GM12864 (cell line): Measurements from ENCODE around the gene MED9.
A peak's percentile ranks its signal among the peaks of the same experiment; 100 is the strongest.

Experiments
- DNase-seq: peaks from one replicate; pipeline ENCODE4 v3.0.0-alpha.2; 2011; ENCODE audit warnings: low read depth
- H3K4me3 ChIP-seq: 2 replicates; pipeline ENCODE4 v1.5.1; 2011; ENCODE audit warnings: mild to moderate bottlenecking, low read depth, low read length, control low read depth
- TF ChIP-seq, protein P1 (sequence below): IDR thresholded peaks from 2 replicates; pipeline ENCODE4 v1.5.1; 2011; ENCODE audit warnings: low read depth, mild to moderate bottlenecking, moderate library complexity, low read length, control low read depth, inconsistent platforms; ENCODE audit errors: missing control alignments

MED9 gene

GRCh38 chr17:17437461-17437860 is 39.3 kb upstream of the MED9 start:
- TF ChIP-seq, protein P1, sequence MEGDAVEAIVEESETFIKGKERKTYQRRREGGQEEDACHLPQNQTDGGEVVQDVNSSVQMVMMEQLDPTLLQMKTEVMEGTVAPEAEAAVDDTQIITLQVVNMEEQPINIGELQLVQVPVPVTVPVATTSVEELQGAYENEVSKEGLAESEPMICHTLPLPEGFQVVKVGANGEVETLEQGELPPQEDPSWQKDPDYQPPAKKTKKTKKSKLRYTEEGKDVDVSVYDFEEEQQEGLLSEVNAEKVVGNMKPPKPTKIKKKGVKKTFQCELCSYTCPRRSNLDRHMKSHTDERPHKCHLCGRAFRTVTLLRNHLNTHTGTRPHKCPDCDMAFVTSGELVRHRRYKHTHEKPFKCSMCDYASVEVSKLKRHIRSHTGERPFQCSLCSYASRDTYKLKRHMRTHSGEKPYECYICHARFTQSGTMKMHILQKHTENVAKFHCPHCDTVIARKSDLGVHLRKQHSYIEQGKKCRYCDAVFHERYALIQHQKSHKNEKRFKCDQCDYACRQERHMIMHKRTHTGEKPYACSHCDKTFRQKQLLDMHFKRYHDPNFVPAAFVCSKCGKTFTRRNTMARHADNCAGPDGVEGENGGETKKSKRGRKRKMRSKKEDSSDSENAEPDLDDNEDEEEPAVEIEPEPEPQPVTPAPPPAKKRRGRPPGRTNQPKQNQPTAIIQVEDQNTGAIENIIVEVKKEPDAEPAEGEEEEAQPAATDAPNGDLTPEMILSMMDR = no peak
- no peak overlapping the region for H3K4me3 ChIP-seq
- DNase-seq = no peak

- DNase-seq = no peak
- TF ChIP-seq, protein P1 = no peak
- no peak overlapping the region for H3K4me3 ChIP-seq
These were observed 38.9 kb upstream of the MED9 start for GRCh38 chr17:17437893-17438292.

DNA sequence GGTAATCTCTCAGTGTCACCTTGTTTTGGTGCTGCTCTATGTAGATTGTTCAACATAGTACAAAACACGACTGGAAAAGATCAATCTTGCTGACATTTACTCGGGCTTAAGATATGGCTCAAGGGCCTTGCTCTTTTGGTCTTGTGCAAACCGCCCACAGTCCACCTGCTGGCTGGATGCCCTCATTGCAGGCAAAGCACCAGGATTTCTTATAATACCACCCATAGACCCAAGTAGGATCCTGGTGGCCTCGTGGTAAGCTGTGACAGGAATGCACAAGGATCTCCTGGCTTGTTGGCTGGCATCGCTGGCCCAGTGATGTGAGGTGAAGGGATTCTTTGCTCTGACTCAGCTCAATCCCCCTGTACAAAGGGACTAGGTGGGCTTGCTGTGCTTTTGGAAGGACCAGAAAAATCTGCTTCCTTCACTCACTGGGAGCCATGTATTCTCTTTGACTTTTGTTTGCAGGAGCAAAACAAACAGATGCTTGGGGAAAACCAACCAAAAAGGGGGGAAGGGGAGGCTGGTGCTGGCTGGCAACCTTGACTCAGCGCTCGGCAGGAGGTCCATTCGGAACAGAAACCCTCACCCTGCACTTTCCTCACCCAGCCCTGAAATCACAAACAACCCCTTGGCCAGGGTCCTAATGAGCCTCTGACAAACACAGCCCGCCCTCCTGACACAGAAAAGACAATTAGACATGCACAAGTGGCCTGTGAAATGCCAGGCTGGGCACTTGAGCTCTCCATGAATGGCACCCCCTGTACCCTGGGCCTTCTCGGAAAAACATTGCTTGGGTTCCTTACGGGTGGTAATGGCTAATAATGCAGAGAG is 36.6 kb upstream of the MED9 start:
- TF ChIP-seq, protein P1 = peak; percentile 84
- DNase-seq = peak; percentile 31
- no peak overlapping the region for H3K4me3 ChIP-seq

DNA sequence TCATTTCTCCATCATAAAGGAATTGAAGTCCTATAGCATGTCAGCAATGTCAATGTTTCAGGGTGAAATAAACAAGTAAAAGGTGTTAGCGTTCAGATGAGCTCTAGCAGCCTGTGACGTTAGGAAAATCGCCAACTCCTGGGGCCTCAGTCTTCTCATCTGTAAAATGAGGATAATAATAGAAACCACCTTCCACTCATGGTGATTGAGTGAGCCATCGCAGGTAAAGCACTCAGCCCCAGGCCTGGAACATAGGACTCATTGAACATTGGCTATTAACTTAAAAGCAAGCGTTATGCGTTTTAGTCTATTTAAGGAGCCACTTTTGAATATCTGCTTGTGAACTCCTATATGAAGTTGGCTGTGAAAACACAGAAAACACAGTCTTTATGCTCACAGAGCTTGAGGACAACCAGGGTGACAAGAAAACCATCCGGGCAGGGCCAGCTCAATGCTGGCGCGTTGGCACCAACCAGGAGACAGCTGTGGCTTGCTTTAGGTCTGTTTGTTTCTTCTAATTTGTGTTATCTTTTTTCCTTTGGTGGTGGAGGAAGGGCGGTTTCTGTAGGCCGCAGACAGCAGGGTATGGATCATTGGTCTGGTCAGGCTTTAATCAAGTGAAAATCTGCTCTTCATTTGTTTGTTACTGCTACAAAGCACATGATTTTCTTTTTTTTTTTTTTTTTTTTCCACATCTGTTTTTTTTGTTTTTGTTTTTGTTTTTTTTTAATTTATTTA is 35.7 kb upstream of the MED9 start:
- TF ChIP-seq, protein P1 = no peak
- DNase-seq = no peak
- no peak overlapping the region for H3K4me3 ChIP-seq

DNA sequence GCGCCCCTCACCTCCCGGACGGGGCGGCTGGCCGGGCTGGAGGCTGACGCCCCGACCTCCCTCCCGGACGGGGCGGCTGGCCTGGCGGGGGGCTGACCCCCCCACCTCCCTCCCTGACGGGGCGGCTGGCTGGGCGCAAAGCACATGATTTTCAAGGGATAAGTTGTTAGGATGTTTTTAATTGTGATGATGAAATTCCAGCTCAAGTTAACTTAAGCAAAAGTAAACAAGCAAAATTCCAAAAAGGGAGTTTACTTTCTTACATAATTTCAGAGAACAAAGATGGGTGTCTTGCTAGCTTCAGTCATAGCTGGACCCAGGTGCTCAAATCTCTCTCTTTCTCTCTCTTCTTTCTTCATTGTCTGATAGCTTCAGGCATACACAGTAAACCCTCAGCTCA is 33.6 kb upstream of the MED9 start:
- TF ChIP-seq, protein P1 = no peak
- DNase-seq = no peak
- H3K4me3 ChIP-seq = no peak overlapping the region

DNA sequence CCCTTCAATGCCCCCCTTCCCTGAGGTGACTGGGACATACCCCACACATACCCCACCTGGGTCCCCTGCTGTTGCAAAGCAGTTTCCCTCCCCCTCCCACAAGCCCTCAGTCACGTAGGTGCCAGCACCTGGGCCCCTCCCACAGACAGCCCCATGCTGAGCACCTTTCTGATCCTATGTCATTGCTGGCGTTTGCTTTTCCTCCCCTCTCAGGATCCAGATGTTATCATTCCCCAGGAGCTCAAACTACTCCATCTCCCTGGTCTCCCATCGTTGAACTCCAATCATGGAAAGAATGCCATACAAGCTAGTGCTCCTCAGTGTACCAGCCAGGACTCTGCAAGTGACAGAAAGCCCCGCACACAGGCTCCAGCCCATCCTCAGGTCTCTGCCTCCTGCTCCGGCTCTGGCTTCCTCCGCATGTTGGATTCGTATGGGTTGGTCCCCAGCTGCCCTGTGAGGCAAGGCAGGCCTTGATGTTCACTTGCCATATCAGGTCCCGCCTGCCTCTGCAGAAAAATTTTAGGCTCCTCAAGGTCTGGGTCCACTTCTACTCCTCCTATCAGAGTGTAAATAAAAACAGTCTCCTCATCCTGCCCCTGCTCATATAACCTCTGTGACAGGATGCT is 31.4 kb upstream of the MED9 start:
- TF ChIP-seq, protein P1 = no peak
- H3K4me3 ChIP-seq = no peak overlapping the region
- DNase-seq = no peak
